Keratinocyte (primary cell): Measurements from ENCODE around the gene HEG1. TPM values are rescaled to one million over a fixed set of nuclear protein-coding genes. Genes with fewer than 3 reads are reported as not detected.

Experiments used
- DNase-seq: peaks from one replicate; pipeline ENCODE4 v3.0.0-alpha.2; 2011; ENCODE audit warnings: low read depth, missing footprints, low spot score
- FAIRE-seq: peaks from 2 replicates; lab custom pipeline; 2011; peaks lifted over from hg19 to GRCh38; lab: Jason Lieb, UNC
- H2AFZ ChIP-seq: 2 replicates; pipeline ENCODE4 v1.6.0; 2012; ENCODE audit warnings: low read length, control low read depth, inconsistent platforms; ENCODE audit not compliant: control insufficient read depth
- H3K27ac ChIP-seq: 2 replicates; pipeline ENCODE4 v1.5.1; 2011; ENCODE audit warnings: low read length; ENCODE audit not compliant: control insufficient read depth, insufficient read depth
- H3K27me3 ChIP-seq: 3 replicates; pipeline ENCODE4 v1.6.0; 2011; ENCODE audit warnings: low read length; ENCODE audit not compliant: control insufficient read depth, insufficient read depth; ENCODE audit errors: extremely low read depth
- H3K36me3 ChIP-seq, 2 experiments: 2 replicates in 1 of 2; 3 replicates in 1 of 2; pipeline ENCODE4 v1.5.1; 2011; ENCODE audit warnings: low read length in 2 of 2, mild to moderate bottlenecking in 1 of 2; ENCODE audit not compliant: control insufficient read depth in 2 of 2, insufficient read depth in 2 of 2; ENCODE audit errors: extremely low read depth in 1 of 2
- H3K4me1 ChIP-seq: 3 replicates; pipeline ENCODE4 v1.5.1; 2011; ENCODE audit warnings: low read length; ENCODE audit not compliant: control insufficient read depth, insufficient read depth; ENCODE audit errors: extremely low read depth
- H3K4me2 ChIP-seq: 3 replicates; pipeline ENCODE4 v1.6.0; 2011; ENCODE audit warnings: low read depth, low read length; ENCODE audit not compliant: control insufficient read depth, insufficient read depth; ENCODE audit errors: extremely low read depth
- H3K4me3 ChIP-seq, 3 experiments: fragments of 200-600 bp in 1 of 3; sonication (generic) in 1 of 3; 2 replicates in 2 of 3; 3 replicates in 1 of 3; pipeline ENCODE4 v1.5.1; 2011 to 2016; ENCODE audit warnings: low read length in 3 of 3, mild to moderate bottlenecking in 3 of 3, control low read depth in 2 of 3, inconsistent platforms in 1 of 3, low read depth in 1 of 3, mixed read lengths in 1 of 3, mixed run types in 1 of 3, moderate library complexity in 1 of 3; ENCODE audit not compliant: control insufficient read depth in 2 of 3, insufficient read depth in 2 of 3; ENCODE audit errors: extremely low read depth in 1 of 3
- H3K79me2 ChIP-seq: 2 replicates; pipeline ENCODE4 v1.6.0; 2012; ENCODE audit warnings: low read length; ENCODE audit not compliant: control insufficient read depth, insufficient read depth
- H3K9ac ChIP-seq: 3 replicates; pipeline ENCODE4 v1.6.0; 2011; ENCODE audit warnings: low read length; ENCODE audit not compliant: control insufficient read depth, insufficient read depth; ENCODE audit errors: extremely low read depth
- H3K9me1 ChIP-seq: 3 replicates; pipeline ENCODE4 v1.6.0; 2011; ENCODE audit warnings: low read length; ENCODE audit not compliant: control insufficient read depth, insufficient read depth; ENCODE audit errors: extremely low read depth
- H3K9me3 ChIP-seq: 2 replicates; pipeline ENCODE4 v1.5.1; 2012; ENCODE audit warnings: low read depth, low read length; ENCODE audit not compliant: control insufficient read depth
- H4K20me1 ChIP-seq: 3 replicates; pipeline ENCODE4 v1.6.0; 2011; ENCODE audit warnings: low read length; ENCODE audit not compliant: control insufficient read depth, insufficient read depth; ENCODE audit errors: extremely low read depth
- CTCF ChIP-seq, 3 experiments: IDR thresholded peaks in 1 of 3; conservative IDR thresholded peaks in 1 of 3; optimal IDR thresholded peaks in 1 of 3; 2 replicates in 2 of 3; 3 replicates in 1 of 3; pipeline versions ENCODE3 to v1.5.1; 2011; ENCODE audit warnings: low read length in 3 of 3, mild to moderate bottlenecking in 3 of 3, moderate library complexity in 2 of 3, control low read depth in 1 of 3, inconsistent platforms in 1 of 3; ENCODE audit not compliant: insufficient read depth in 2 of 3; ENCODE audit errors: extremely low read depth in 1 of 3
- EZH2 ChIP-seq: IDR thresholded peaks from one replicate; pipeline ENCODE4 v1.6.1; 2012; ENCODE audit warnings: inconsistent platforms, mild to moderate bottlenecking, low read length, moderate library complexity
- dilution Hi-C: fragments of 300-500 bp; cut with MboI; formaldehyde crosslinking; loops from one replicate; pipeline ENCODE4 v1.7.0; 2020; ENCODE audit warnings: low sequenced_read_pairs; ENCODE audit not compliant: extremely low pct_ligation_motif_present
- polyA plus RNA-seq, 5 experiments: library from polyadenylated mRNA; depleted of rRNA in 3 of 5; stranded (reverse) in 3 of 5; stranded (forward) in 1 of 5; unstranded in 1 of 5; fragments of >200 nt; gene quantifications; 1 replicate in 1 of 5; 2 replicates in 3 of 5; 3 replicates in 1 of 5; pipeline versions ENCODE4 v1.2.1 to v1.2.3, GENCODE V29; 2011 to 2012; ENCODE audit warnings: missing spikeins in 2 of 5, low read depth in 1 of 5, low replicate concordance in 1 of 5

The HEG1 gene
- polyA plus RNA-seq, 1 donor (not counting 4 experiments of a cell fraction or from before 2014, with no cell fraction given): 12.7 TPM

GRCh38 chr3:124964387-124964786 is 91.4 kb downstream of the HEG1 start:
- H2AFZ ChIP-seq: no peak overlapping the region
- H3K27me3 ChIP-seq: no peaks in the 10 kb centered on the region
- no peak overlapping the region for H3K9ac ChIP-seq
- H3K4me2 ChIP-seq: no peak overlapping the region
- DNase-seq (no peak), FAIRE-seq (no peak)
- H3K79me2 ChIP-seq: no peaks in the 10 kb centered on the region
- peaks cover 3 to 4% of the 10 kb centered on the region in 2 experiments for H3K36me3 ChIP-seq
- dilution Hi-C loops: no loop called here
- no peaks in the 10 kb centered on the region for H4K20me1 ChIP-seq
- H3K4me3 ChIP-seq: no peak overlapping the region
- H3K27ac ChIP-seq: no peak overlapping the region
- H3K9me1 ChIP-seq: no peaks in the 10 kb centered on the region
- no peaks in the 10 kb centered on the region for H3K4me1 ChIP-seq
- TF ChIP-seq CTCF (optimal IDR thresholded peaks at IDR 0.05 in 1 of 3, IDR thresholded peaks at IDR 0.05 in 1 of 3, conservative IDR thresholded peaks at IDR 0.05 in 1 of 3; ENCODE audit: extremely low read depth in 1 of 3, insufficient read depth in 2 of 3, low read length in 3 of 3): no peak
- no peak for TF ChIP-seq EZH2
- no peaks in the 10 kb centered on the region for H3K9me3 ChIP-seq

GRCh38 chr3:124963755-124964154 is 92.0 kb downstream of the HEG1 start:
- Histone ChIP-seq H3K9me1 (no peaks in the 10 kb centered on the region), H3K9me3 (no peaks in the 10 kb centered on the region), H3K79me2 (no peaks in the 10 kb centered on the region), H3K27me3 (no peaks in the 10 kb centered on the region), H3K27ac (no peak overlapping the region), H3K4me1 (no peaks in the 10 kb centered on the region), H3K36me3 (peaks cover 0 to 2% of the 10 kb centered on the region in 2 experiments), H3K4me2 (no peak overlapping the region), H3K4me3 (no peak overlapping the region), H4K20me1 (no peaks in the 10 kb centered on the region), H3K9ac (no peak overlapping the region), H2AFZ (no peak overlapping the region)
- dilution Hi-C loops: no loop called here
- DNase-seq (no peak), FAIRE-seq (no peak)
- no peak for TF ChIP-seq EZH2
- no peak for TF ChIP-seq CTCF (optimal IDR thresholded peaks at IDR 0.05 in 1 of 3, IDR thresholded peaks at IDR 0.05 in 1 of 3, conservative IDR thresholded peaks at IDR 0.05 in 1 of 3; ENCODE audit: extremely low read depth in 1 of 3, insufficient read depth in 2 of 3, low read length in 3 of 3)
